Erythroblast (primary cell): Measurements from ENCODE around the gene ALDOA.

Source experiments
- GATA1 ChIP-seq: IDR thresholded peaks from 2 replicates; pipeline ENCODE4 v1.6.1; 2011; ENCODE audit warnings: low read depth, mild to moderate bottlenecking, control low read depth, low read length, moderate library complexity
- POLR2A ChIP-seq: IDR thresholded peaks from 2 replicates; pipeline ENCODE4 v1.6.1; 2011; ENCODE audit warnings: mild to moderate bottlenecking, low read length

DNA sequence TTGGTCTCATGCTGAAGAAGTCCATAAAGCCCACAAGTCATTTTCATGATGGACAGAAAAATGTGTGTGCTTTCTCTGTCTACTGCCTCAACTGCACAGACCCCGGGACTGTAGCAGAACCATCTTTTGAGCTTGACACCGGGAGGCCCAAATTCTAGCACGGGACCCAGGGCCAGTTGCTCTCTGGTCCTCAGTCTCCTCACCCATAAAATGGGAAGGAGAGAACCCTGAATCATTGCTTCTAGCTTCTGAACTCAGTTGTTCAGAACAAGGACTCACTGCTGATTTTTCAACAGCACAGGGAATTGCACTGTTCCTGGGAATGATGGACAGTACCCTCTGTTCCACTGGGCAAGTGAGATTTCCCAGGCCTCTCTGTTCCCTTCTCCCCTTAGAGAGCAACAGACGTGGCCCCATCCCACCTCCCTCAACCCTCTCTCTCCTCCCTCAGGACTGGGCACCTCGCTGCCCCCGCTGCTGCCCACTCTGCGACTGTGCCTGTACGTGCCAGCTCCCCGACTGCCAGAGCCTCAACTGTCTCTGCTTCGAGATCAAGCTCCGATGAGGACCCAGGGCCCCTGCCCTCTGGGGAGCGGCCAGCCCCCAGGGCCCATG is 2.2 kb upstream of the ALDOA start:
- TF ChIP-seq POLR2A = no peak
- no peak for TF ChIP-seq GATA1
